GM19452 (cell line): ENCODE data around the gene BCL2L13.

Experiments used
- ATAC-seq: cut with Tn5 transposase; IDR thresholded peaks from one replicate; pipeline ENCODE4 v1.9.1; 2021; ENCODE audit not compliant: unreplicated experiment

The BCL2L13 gene

DNA sequence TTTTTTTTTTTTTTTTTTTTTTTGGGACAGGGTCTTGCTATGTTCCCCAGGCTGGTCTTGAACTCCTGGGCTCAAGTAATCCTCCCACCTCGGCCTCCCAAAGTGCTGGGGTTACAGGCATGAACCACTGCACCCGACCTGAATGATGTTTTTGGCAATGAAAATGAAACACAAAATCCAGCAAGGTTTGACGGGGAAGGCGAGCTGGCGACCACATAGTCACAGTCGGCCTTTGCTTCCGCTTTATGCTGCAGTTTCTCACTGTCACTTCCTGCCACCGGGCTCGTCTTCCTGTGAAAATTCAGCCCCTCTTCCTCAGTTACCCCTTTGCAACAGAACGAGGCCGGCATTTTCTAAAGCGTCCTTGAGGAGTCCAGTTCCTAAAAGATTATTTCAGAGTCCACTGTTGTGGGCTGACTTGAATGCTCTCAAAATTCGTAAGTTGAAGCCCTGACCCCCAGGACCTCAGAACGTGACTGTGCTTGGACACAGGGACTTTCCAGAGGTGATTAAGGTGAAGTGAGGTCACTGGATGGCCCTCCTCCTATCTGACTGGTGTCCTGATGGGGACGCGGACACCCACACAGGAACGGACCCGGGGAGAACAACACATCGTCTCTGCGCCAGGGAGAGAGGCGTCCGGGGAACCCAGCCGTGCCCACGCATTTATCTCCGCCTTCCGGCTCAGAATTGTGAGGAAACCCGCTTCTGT lies 138.6 kb downstream of the BCL2L13 start:
- ATAC-seq: peak; percentile 36

DNA sequence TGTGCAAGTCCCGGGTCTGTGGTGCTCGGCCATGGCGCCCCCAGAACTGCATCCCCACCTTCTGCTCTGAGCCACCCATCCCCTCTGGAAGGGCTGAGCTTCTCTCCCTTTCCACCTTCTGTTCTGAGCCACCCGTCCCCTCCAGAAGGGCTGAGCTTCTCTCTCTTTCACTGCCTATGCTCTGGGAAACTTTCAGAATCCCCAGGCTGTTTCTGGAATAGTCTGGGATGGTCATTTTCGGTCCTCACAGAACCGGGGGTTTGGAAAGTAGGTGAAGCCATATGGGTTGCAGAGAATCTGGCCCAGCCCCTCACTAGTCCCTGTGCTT lies 139.1 kb downstream of the BCL2L13 start:
- ATAC-seq: no peak

DNA sequence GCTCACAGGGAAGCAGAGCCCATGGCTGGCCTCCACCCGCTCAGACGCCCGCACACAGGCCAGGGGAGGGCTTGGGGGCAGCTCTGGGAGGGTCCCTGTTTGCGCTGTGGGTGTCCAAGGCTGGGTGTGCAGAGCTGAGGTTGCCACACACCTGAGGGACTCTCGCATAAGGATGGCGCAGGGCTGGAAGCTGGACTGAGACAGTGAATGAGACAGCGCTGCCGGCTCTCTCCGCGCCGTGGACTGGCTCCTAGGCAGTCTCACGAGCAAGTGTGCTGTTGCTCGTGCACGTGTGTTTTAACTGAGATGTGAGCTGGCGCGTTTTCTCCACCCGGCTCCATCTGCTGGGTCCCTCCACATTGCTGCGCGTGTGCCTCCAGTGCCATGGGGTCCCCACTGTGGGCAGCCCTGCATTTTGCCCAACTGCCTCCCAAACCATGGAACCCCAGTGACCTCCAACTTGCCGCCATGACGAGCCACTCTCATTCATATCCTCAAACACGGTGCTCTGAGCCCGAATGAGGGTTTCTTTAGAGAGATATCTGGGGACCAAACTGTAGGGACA lies 139.9 kb downstream of the BCL2L13 start:
- ATAC-seq: no peak

DNA sequence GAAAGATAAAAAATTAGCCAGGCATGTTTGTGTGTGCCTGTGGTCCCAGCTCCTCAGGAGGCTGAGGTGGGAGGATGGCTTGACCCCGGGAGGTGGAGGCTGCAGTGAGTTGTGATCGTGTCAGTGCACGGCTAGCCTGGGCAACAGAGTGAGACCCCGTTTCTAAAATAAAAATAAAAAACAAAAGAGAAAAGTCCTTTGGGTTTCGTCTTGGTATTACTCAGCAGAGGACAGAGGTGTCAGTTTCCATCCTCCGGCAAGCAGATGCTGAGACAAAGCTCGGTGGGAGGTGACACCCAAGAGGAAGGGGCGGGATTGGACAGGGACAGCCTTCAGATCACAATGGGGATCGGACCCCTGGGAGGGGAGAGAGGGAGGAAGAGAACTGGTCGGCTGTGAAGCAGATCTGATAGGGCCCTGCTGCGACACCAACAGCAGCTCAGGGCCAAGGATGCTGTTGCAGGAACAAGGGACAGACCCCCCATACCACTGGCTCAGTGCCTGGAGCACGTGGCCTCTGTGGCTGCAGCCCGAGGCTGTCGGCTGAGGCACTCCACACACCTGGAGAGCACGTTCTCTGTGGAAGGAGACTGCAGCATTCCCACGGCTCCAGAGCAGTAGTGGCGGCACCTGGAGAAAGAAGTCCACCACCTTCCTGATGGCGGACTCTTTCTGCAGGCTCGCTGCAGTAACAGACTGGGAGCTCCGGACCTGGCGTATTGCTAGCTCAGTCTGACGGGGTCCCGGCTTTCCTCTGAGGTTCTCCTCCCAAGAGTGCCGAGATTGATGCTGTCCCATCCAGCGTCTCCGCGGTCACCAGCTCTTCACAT lies 140.9 kb downstream of the BCL2L13 start:
- peak; percentile 42 for ATAC-seq

DNA sequence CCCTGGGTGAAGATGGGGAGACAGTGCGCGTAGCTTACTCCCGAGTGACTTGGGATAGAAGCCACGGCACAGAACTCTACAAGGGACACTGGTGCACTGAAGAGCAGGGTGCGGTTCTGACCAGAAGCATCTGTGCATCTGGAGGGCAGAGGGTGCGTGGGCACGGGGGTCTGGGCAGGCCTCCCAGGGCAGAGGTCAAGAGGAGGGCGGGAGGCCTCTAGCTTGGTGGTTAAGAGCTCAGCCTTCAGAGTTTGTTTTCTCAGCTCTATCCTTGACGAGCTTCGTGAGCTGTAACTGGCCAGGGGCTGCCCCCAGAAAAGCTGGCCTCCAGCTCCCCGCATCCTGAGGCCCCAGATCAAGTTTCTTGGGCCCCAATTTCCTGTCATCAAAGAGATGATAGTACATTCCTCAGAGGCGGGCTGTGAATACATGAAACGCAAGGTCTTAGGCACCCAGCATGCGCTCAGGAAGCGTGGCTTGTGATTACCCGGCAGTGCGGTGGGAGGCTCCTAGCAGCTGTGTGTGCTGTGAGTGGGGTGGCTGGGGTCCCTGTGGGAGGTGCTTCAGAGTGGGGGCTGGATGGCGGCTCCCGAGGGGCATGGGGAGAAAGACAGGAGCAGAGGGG lies 141.7 kb downstream of the BCL2L13 start:
- ATAC-seq: no peak
